Progenitor cell of endocrine pancreas (in vitro differentiated cells): Measurements from ENCODE around the gene RHOC. TPM values are rescaled to one million over a fixed set of nuclear protein-coding genes. Genes with fewer than 3 reads are reported as not detected.

ENCODE experiments used
- DNase-seq: peaks from one replicate; pipeline ENCODE4 v3.0.0; 2021; ENCODE audit warnings: low spot score; ENCODE audit not compliant: unreplicated experiment
- H3K27ac Mint-ChIP-seq: 2 replicates; pipeline ENCODE4 v1.8.0; 2021; ENCODE audit warnings: mild to moderate bottlenecking, moderate library complexity, mixed read lengths
- H3K27me3 Mint-ChIP-seq: 2 replicates; pipeline ENCODE4 v1.8.0; 2021; ENCODE audit warnings: mixed read lengths
- H3K36me3 Mint-ChIP-seq: 2 replicates; pipeline ENCODE4 v1.8.0; 2022; ENCODE audit warnings: mixed read lengths; ENCODE audit not compliant: insufficient read depth
- H3K4me1 Mint-ChIP-seq: 2 replicates; pipeline ENCODE4 v1.8.0; 2021; ENCODE audit warnings: low read depth, mixed read lengths
- H3K4me3 Mint-ChIP-seq: 2 replicates; pipeline ENCODE4 v1.8.0; 2021; ENCODE audit warnings: low read depth, mild to moderate bottlenecking, moderate library complexity, mixed read lengths
- H3K9me3 Mint-ChIP-seq: 2 replicates; pipeline ENCODE4 v1.8.0; 2021; ENCODE audit warnings: low read depth, mixed read lengths
- total RNA-seq: library from RNA; stranded (reverse); gene quantifications from 2 replicates; pipeline ENCODE4 v1.2.1, GENCODE V29; 2021
- TF ChIP-seq, protein P1 (sequence below): fragments of 200-600 bp; sonication (generic); IDR thresholded peaks from one replicate; pipeline ENCODE4 v1.5.0; 2021; ENCODE audit warnings: antibody characterized with exemption, mild to moderate bottlenecking; ENCODE audit not compliant: unreplicated experiment

RHOC gene
- total RNA-seq, 1 donor from 2014 or later = 87.3 TPM

DNA sequence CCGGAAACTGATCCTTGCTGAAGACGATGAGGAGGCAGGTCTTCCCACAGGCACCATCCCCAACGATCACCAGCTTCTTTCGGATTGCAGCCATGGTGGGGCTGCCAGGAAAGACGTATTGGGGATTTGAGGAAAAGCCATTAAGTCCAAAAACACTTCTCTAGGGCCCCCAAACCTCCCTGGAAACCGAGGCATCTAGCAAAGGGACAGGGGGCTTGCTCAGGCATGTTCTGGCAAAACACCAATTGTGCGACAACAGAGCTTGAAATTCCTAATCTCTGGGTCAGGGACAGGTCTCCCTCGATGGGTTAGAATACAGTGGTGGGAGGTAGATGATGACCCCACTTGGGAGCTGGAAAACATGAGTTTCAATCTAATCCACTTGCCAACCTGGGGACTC is 3.2 kb downstream of the RHOC start:
- Mint-ChIP-seq H3K9me3 (no peaks in the 10 kb centered on the region), H3K4me1 (peaks cover 42% of the 10 kb centered on the region), H3K27me3 (peaks cover 13% of the 10 kb centered on the region), H3K4me3 (peak overlapping the region; percentile 67), H3K27ac (peak overlapping the region; percentile 84), H3K36me3 (peaks cover 18% of the 10 kb centered on the region)
- no peak for DNase-seq
- TF ChIP-seq, protein P1, sequence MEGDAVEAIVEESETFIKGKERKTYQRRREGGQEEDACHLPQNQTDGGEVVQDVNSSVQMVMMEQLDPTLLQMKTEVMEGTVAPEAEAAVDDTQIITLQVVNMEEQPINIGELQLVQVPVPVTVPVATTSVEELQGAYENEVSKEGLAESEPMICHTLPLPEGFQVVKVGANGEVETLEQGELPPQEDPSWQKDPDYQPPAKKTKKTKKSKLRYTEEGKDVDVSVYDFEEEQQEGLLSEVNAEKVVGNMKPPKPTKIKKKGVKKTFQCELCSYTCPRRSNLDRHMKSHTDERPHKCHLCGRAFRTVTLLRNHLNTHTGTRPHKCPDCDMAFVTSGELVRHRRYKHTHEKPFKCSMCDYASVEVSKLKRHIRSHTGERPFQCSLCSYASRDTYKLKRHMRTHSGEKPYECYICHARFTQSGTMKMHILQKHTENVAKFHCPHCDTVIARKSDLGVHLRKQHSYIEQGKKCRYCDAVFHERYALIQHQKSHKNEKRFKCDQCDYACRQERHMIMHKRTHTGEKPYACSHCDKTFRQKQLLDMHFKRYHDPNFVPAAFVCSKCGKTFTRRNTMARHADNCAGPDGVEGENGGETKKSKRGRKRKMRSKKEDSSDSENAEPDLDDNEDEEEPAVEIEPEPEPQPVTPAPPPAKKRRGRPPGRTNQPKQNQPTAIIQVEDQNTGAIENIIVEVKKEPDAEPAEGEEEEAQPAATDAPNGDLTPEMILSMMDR = no peak

DNA sequence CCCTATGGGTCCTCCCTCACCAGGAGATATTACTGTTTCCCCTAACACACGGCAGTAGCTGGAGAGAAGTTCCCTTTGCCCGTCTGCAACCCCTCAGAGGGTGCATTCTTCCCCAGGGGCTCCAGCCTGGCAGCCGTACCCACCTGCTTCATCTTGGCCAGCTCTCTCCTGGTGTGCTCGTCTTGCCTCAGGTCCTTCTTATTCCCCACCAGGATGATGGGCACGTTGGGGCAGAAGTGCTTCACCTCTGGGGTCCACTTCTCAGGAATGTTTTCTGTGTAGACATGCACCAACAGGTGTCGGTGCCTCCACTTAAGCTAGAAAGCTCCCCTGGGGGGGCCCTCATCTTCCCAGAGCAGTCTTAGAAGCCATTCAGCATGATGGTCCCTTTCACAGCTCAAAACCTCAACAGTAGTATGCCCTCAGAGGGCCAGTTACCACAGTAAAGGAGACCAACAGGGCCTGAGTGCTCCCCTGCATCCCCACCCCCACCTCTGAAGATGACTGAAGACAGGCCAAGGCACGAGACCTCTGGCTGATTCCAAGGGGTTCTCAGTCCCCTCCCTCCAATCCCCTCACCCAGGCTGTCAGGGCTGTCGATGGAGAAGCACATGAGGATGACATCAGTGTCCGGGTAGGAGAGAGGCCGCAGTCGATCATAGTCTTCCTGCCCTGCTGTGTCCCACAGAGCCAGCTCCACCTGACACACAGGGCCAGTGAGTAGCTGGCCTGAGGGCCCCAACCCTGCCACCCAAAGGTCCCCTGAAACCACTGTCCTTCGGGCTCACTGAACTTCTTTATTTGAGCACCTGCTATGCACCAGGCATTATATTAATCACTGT is 4.3 kb downstream of the RHOC start:
- Mint-ChIP-seq H3K36me3 (peaks cover 20% of the 10 kb centered on the region), H3K27me3 (peaks cover 3% of the 10 kb centered on the region)
- TF ChIP-seq, protein P1 = no peak

DNA sequence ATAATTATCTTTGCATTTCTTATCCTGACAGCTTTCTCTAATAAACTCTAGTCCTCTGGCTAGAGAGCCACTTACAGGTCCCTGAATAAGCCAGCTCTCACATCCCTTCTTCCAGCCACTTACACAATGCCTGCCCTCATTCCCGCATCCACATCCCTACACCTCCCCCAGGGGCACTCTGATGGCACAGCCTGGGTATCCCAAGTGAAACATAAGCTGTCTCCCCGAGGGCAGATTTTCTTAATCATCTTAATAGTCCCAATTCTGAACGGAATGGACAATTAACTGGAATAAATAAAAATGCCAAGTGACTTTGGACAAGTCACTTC is 4.9 kb downstream of the RHOC start:
- H3K9me3 Mint-ChIP-seq = no peaks in the 10 kb centered on the region
- peak overlapping the region; percentile 4 for H3K27ac Mint-ChIP-seq
- H3K4me3 Mint-ChIP-seq = no peak overlapping the region
- H3K36me3 Mint-ChIP-seq = peaks cover 20% of the 10 kb centered on the region
- no peaks in the 10 kb centered on the region for H3K27me3 Mint-ChIP-seq
- DNase-seq = no peak
- TF ChIP-seq, protein P1 = no peak
- peaks cover 41% of the 10 kb centered on the region for H3K4me1 Mint-ChIP-seq

More for the DNA sequence above, 4.3 kb downstream of the RHOC start:
- Mint-ChIP-seq H3K4me1 (peaks cover 43% of the 10 kb centered on the region), H3K9me3 (no peaks in the 10 kb centered on the region), H3K27ac (peak overlapping the region; percentile 4), H3K4me3 (no peak overlapping the region)
- DNase-seq = no peak

DNA sequence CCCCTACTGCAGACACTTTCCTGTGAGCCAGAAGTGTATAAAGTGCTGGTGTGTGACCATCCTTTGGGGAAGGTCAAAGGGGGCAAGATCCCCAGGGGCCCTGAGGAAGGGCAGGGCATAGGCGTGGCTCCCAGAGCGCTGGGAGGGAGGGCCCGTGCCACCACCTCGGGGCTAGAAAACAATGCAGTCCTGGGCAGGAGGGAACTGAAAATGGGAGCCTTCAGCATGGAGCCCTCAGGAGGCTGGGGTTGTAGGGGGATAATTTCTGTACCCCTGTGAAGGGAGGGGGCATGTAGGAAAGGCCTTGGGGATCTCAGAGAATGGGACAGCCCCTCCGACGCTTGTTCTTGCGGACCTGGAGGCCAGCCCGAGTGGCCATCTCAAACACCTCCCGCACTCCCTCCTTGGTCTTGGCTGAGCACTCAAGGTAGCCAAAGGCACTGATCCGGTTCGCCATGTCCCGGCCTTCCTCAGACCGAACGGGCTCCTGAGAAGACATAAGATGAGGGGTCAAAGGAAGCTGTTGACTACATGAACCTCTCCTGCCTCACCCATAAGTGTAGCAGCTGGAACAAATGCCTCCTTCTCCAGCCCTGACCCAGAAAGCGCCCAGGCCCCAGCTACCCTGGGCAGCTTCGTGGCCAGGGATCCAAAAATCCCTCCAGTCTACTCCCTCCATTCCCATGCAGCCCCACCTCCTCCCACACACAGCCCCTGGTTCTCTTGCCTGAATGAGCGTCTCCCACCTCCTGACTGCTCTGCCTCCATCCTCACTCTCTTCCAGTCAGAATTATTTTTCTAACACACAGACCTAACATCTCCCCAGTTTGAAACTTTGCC is 5.5 kb downstream of the RHOC start:
- no peaks in the 10 kb centered on the region for H3K9me3 Mint-ChIP-seq
- peaks cover 40% of the 10 kb centered on the region for H3K4me1 Mint-ChIP-seq
- H3K36me3 Mint-ChIP-seq = peaks cover 23% of the 10 kb centered on the region
- no peaks in the 10 kb centered on the region for H3K27me3 Mint-ChIP-seq
- no peak overlapping the region for H3K4me3 Mint-ChIP-seq
- TF ChIP-seq, protein P1 = no peak
- no peak for DNase-seq
- peak overlapping the region; percentile 90 for H3K27ac Mint-ChIP-seq

DNA sequence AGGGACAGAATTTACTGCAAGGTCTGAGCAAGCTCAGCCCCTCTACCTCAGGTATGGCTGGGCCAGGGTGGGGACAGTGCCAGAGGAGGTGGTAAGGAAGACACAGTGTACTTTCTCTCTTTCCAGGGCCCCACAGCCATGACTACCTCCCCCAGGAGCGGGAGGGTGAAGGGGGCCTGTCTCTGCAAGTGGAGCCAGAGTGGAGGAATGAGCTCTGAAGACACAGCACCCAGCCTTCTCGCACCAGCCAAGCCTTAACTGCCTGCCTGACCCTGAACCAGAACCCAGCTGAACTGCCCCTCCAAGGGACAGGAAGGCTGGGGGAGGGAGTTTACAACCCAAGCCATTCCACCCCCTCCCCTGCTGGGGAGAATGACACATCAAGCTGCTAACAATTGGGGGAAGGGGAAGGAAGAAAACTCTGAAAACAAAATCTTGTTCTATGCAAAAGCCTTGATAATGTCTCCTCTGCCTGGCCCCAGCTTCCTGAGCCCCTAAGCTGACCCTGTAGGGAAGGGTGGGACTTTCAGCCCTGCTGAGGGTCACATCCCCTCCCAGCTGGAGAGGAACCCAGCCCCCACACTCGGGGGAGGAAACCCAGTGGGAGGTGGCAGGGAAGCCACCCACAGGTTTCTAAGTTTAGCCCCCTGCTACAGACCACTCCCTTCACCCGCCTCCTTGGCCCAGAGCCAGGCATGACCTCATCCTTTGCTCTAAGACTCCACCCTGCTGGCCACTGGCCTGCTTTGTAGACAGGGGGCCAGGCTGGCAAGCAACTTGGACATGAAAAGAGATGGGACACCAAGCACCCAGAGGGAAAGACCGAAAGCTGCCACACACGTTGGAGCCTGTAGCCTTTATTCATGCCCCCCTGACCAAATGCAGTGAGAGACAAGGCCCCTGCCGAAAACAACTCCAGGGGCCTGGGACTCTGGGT is 6.4 kb downstream of the RHOC start:
- peaks cover 23% of the 10 kb centered on the region for H3K36me3 Mint-ChIP-seq

More for the DNA sequence above, 6.4 kb downstream of the RHOC start:
- DNase-seq = no peak
- peak overlapping the region; percentile 90 for H3K27ac Mint-ChIP-seq
- peaks cover 38% of the 10 kb centered on the region for H3K4me1 Mint-ChIP-seq
- TF ChIP-seq, protein P1 = no peak
- H3K4me3 Mint-ChIP-seq = no peak overlapping the region
- H3K9me3 Mint-ChIP-seq = no peaks in the 10 kb centered on the region
- no peaks in the 10 kb centered on the region for H3K27me3 Mint-ChIP-seq
